ENCODE data around the gene ULBP2.
"Not testable (repeated sequence)": the region's sequence is repeated elsewhere in the genome, so short reads cannot be mapped to it uniquely, and the experiment has no call there.

Gene ULBP2

DNA sequence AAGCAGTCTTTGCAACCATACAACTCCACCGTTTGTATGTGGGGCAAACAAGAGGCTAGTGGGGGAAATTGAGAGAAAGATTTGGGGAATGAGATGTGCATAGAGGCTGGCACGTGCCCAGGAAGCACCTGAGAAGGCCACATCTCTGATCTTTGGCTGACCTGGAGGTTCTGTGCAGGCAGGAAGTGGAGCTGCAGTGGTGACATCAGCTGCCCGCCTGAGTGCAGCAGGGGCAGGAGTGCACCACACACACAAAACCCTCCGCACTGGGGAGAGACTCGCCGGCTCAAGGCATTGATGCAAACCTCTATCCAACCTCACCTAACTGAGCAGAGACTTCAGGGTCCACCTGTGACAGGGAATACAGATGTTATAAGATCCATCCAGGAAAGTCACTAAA is 32.6 kb downstream of the ULBP2 start:
- DNase-seq, result not testable (repeated sequence)

GRCh38 chr6:149974825-149975224 is 33.0 kb downstream of the ULBP2 start:
- no peak for DNase-seq

- no peak for DNase-seq
Observed at GRCh38 chr6:149975400-149975799, 33.6 kb downstream of the ULBP2 start.

- no peak for DNase-seq
Observed at GRCh38 chr6:149977221-149977620, 35.4 kb downstream of the ULBP2 start.

DNA sequence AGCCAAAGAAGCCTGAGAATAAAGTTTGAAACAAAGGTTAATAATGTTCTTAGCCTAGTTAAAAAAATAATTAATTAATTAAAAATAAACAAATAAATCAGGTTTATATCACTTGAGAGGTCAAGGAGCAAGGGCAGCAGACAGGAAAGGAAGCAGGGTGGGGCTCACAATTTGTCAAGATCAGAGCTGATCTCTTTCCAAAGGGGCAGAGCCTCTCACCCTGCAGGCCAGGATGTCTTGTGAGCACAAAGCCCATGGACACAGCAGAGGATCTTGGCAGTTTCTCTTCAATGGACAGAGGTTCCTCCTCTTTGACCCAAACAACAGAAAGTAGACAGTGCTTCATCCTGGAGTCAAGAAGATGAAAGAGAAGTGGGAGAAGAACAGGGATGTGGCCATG is 36.8 kb downstream of the ULBP2 start:
- DNase-seq, result no peak

GRCh38 chr6:149979293-149979692 is 37.5 kb downstream of the ULBP2 start:
- DNase-seq, result no peak

DNA sequence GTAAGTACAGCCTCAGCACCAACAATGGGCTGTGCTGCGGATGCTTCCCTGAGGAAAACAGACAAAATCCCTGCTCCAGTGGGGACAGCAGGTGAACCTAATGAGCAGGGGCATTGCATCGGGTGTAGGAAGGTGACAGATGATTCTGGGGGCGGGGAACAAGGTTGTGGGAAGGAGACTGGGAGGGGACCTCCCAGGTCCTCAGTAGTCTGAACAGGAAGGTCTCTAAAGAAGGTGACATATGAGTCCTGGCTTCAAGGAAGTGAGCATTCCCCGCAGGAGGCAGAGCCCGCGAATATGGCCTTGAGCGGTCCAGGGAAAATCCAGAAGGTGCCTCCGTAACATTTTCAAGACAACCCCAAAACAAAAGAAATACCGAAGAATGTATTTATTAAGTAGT is 41.3 kb downstream of the ULBP2 start:
- DNase-seq, result no peak

GRCh38 chr6:149984773-149985172 is 43.0 kb downstream of the ULBP2 start:
- no peak for DNase-seq

- DNase-seq, result no peak
Observed at GRCh38 chr6:149985481-149985937, 43.7 kb downstream of the ULBP2 start.

- no peak for DNase-seq
Observed at GRCh38 chr6:149987602-149988107, 45.8 kb downstream of the ULBP2 start.

GRCh38 chr6:149988550-149989346 is 46.9 kb downstream of the ULBP2 start:
- no peak for DNase-seq

GRCh38 chr6:149990212-149990660 is 48.4 kb downstream of the ULBP2 start:
- no peak for DNase-seq

DNA sequence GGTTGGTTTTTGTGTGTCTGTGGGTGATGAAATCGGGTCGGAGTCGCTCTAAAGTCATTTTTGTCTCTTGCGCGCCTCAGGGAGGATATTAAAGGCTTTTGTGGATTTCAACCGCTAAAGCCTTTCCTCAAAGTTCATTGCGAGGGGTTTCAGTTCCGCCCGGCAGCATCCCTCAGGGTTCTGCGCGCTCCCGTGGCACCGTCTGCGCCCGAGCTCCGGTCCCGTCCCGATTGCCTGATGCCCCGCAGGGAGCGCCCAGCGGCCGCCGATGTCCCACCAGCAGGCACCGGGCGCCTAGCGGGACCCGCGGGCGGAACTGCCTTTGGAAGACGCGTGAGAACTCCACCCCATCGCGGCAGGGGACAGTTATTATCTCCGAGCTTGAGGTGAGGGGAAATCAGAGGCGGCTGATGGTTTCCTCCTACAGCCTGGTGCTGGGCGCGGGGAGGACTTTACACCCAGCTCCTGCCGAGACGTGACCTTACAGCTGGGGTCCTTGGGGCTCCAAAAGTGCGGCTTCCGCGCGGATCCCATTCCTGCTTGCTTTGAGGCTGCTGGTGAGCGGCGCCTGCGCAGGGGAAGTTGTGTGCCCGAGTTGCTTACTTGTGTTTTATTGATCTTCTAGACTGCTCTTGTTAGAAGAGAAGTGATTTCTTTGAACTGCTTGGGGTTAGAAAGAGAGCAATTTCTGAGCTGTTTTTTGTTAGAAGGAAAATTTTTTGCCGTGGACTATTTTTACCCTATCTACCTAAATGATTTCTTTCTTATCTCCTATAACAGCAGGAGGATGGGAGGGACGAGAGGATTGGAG is 49.1 kb downstream of the ULBP2 start:
- no peak for DNase-seq

- DNase-seq, result not testable (repeated sequence)
Observed at GRCh38 chr6:149991472-149991795, 49.6 kb downstream of the ULBP2 start.

DNA sequence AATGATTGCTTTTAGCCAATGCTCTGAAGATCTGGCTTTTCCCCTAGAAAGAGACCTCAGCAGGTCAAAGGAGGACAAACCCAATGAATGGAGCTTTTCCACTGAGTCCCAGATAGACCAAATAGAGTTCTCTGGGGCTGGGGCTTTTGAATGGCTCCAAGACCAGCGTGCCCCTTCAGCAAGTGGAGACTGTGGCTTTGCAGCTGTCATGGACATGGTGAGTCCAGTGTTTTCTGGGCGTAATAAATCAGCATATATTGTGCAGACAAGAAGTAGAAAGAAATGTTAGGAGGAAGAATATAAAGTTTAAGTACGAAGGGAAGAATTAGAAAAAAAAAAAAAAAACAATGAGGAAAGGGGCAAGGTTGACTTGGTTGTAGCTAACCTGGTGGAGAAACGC is 50.0 kb downstream of the ULBP2 start:
- no peak for DNase-seq

DNA sequence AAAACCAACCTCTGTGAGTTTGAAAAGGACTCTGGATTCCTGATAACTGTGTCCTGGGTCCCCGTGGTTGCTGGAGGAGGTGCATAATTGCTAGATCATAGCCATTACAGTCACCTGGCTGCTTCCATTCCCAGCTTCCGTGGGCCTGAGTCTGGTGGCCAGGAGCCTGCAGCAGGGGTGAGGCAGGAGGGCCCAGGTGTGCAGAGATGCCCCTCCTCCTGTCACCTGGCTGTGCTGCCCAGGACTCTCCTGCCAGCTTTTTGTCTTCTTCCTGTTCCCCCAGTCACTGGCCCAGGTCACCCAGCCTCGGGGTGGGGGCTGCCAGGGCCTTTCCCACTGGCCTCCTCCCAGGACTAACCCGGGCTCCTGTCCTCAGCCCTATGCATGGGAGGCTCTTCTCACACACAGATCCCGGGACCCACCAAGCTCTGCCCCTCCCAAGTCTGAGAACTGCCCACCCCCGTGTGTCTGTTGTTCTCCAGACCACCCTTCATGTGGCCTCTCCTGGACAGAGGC is 53.5 kb downstream of the ULBP2 start:
- no peak for DNase-seq

- no peak for DNase-seq
Observed at GRCh38 chr6:149995971-149996370, 54.2 kb downstream of the ULBP2 start.

Measured in fibroblast of skin of back (primary cell).